Stomach smooth muscle (tissue), 2 donors: ENCODE results near the gene DPYD.
"Not testable (repeated sequence)": the region's sequence is repeated elsewhere in the genome, so short reads cannot be mapped to it uniquely, and the experiment has no call there.

Experiments
- H3K27ac ChIP-seq: one replicate; pipeline ENCODE4 v1.7.0; 2013; ENCODE audit warnings: mild to moderate bottlenecking, low read length, inconsistent platforms
- H3K27me3 ChIP-seq, 2 donors: one replicate each; pipeline ENCODE4 v1.7.0; 2013; ENCODE audit warnings: low read length in 2 of 2; ENCODE audit not compliant: insufficient read depth in 2 of 2, control insufficient read depth in 1 of 2
- H3K36me3 ChIP-seq, 2 donors: one replicate each; pipeline ENCODE4 v1.7.0; 2013; ENCODE audit warnings: low read length in 2 of 2; ENCODE audit not compliant: control insufficient read depth in 2 of 2, insufficient read depth in 2 of 2
- H3K4me1 ChIP-seq: one replicate; pipeline ENCODE4 v1.7.0; 2013; ENCODE audit warnings: low read length; ENCODE audit not compliant: control insufficient read depth, insufficient read depth
- H3K4me3 ChIP-seq, 2 donors: one replicate each; pipeline ENCODE4 v1.7.0; 2013; ENCODE audit warnings: low read length in 2 of 2
- H3K9ac ChIP-seq, 2 donors: one replicate each; pipeline ENCODE4 v1.7.0; 2013; ENCODE audit warnings: low read length in 2 of 2, mild to moderate bottlenecking in 1 of 2
- H3K9me3 ChIP-seq, 2 donors: one replicate each; pipeline ENCODE4 v1.7.0; 2013; ENCODE audit warnings: low read length in 2 of 2; ENCODE audit not compliant: control insufficient read depth in 2 of 2
- donor health status: healthy.
- donor health status: Pancreatic carcinoma.

DPYD gene

GRCh38 chr1:97243973-97244560 lies 676.8 kb downstream of the DPYD start:
- Histone ChIP-seq H3K27me3 (no peaks in the 10 kb centered on the region), H3K9me3 (no peaks in the 10 kb centered on the region), H3K4me3 (no peak overlapping the region), H3K36me3 (no peaks in the 10 kb centered on the region), H3K27ac (no peak overlapping the region), H3K9ac (no peak overlapping the region), H3K4me1 (no peaks in the 10 kb centered on the region)

- Histone ChIP-seq H3K9ac (no peak overlapping the region), H3K9me3 (no peaks in the 10 kb centered on the region), H3K36me3 (peaks cover 0 to 6% of the 10 kb centered on the region in 2 donors), H3K4me1 (no peaks in the 10 kb centered on the region), H3K27ac (no peak overlapping the region), H3K4me3 (no peak overlapping the region), H3K27me3 (no peaks in the 10 kb centered on the region)
Observed at GRCh38 chr1:97238816-97239215, 682.0 kb downstream of the DPYD start.

GRCh38 chr1:97231354-97231753 lies 689.5 kb downstream of the DPYD start:
- H3K9me3 ChIP-seq, H3K4me3 ChIP-seq, H3K27ac ChIP-seq, H3K9ac ChIP-seq, H3K27me3 ChIP-seq, H3K4me1 ChIP-seq: not testable (repeated sequence)
- peaks cover 4 to 10% of the 10 kb centered on the region in 2 donors for H3K36me3 ChIP-seq

GRCh38 chr1:97212671-97213070 lies 708.2 kb downstream of the DPYD start:
- no peak overlapping the region for H3K9ac ChIP-seq
- no peak overlapping the region for H3K27ac ChIP-seq
- no peaks in the 10 kb centered on the region for H3K4me1 ChIP-seq
- H3K27me3 ChIP-seq: no peaks in the 10 kb centered on the region
- no peak overlapping the region for H3K4me3 ChIP-seq
- no peaks in the 10 kb centered on the region for H3K36me3 ChIP-seq
- no peaks in the 10 kb centered on the region for H3K9me3 ChIP-seq

GRCh38 chr1:97210307-97210706 lies 710.5 kb downstream of the DPYD start:
- Histone ChIP-seq H3K27ac (no peak overlapping the region), H3K4me1 (no peaks in the 10 kb centered on the region), H3K9ac (no peak overlapping the region), H3K4me3 (no peak overlapping the region), H3K36me3 (no peaks in the 10 kb centered on the region), H3K9me3 (no peaks in the 10 kb centered on the region), H3K27me3 (no peaks in the 10 kb centered on the region)

- no peak overlapping the region for H3K27ac ChIP-seq
- H3K4me3 ChIP-seq: no peak overlapping the region
- H3K27me3 ChIP-seq: no peaks in the 10 kb centered on the region
- H3K9ac ChIP-seq: no peak overlapping the region
- H3K9me3 ChIP-seq: no peaks in the 10 kb centered on the region
- no peaks in the 10 kb centered on the region for H3K4me1 ChIP-seq
- no peaks in the 10 kb centered on the region for H3K36me3 ChIP-seq
Observed at GRCh38 chr1:97209381-97209957, 711.4 kb downstream of the DPYD start.

- Histone ChIP-seq H3K4me3 (no peak overlapping the region), H3K27me3 (no peaks in the 10 kb centered on the region), H3K9ac (no peak overlapping the region), H3K27ac (no peak overlapping the region), H3K36me3 (no peaks in the 10 kb centered on the region), H3K9me3 (no peaks in the 10 kb centered on the region), H3K4me1 (no peaks in the 10 kb centered on the region)
Observed at GRCh38 chr1:97207868-97208267, 713.0 kb downstream of the DPYD start.

GRCh38 chr1:97204468-97204867 lies 716.4 kb downstream of the DPYD start:
- H3K36me3 ChIP-seq: no peaks in the 10 kb centered on the region
- no peaks in the 10 kb centered on the region for H3K9me3 ChIP-seq
- no peak overlapping the region for H3K4me3 ChIP-seq
- H3K27me3 ChIP-seq: no peaks in the 10 kb centered on the region
- no peak overlapping the region for H3K27ac ChIP-seq
- H3K4me1 ChIP-seq: no peaks in the 10 kb centered on the region
- no peak overlapping the region for H3K9ac ChIP-seq

GRCh38 chr1:97202481-97203380 lies 718.1 kb downstream of the DPYD start:
- H3K27ac ChIP-seq: no peak overlapping the region
- no peak overlapping the region for H3K4me3 ChIP-seq
- no peaks in the 10 kb centered on the region for H3K4me1 ChIP-seq
- H3K36me3 ChIP-seq: no peaks in the 10 kb centered on the region
- no peaks in the 10 kb centered on the region for H3K9me3 ChIP-seq
- no peak overlapping the region for H3K9ac ChIP-seq
- no peaks in the 10 kb centered on the region for H3K27me3 ChIP-seq

- H3K36me3 ChIP-seq: no peaks in the 10 kb centered on the region
- H3K4me1 ChIP-seq: no peaks in the 10 kb centered on the region
- H3K4me3 ChIP-seq: no peak overlapping the region
- H3K27ac ChIP-seq: no peak overlapping the region
- no peaks in the 10 kb centered on the region for H3K27me3 ChIP-seq
- no peak overlapping the region for H3K9ac ChIP-seq
- no peaks in the 10 kb centered on the region for H3K9me3 ChIP-seq
Observed at GRCh38 chr1:97201641-97202040, 719.2 kb downstream of the DPYD start.

GRCh38 chr1:97200595-97200994 lies 720.2 kb downstream of the DPYD start:
- Histone ChIP-seq H3K36me3 (no peaks in the 10 kb centered on the region), H3K9me3 (no peaks in the 10 kb centered on the region), H3K27me3 (no peaks in the 10 kb centered on the region), H3K4me1 (no peaks in the 10 kb centered on the region), H3K27ac (no peak overlapping the region), H3K4me3 (no peak overlapping the region), H3K9ac (no peak overlapping the region)
